KMS-11 (cell line): ENCODE measurements around the gene CDCA3.
A peak's percentile ranks its signal among the peaks of the same experiment; 100 is the strongest.
"Not testable (repeated sequence)": the region's sequence is repeated elsewhere in the genome, so short reads cannot be mapped to it uniquely, and the experiment has no call there.

Source experiments
- H2AFZ ChIP-seq: fragments of 200-600 bp; sonication (generic); 2 replicates; pipeline ENCODE4 v1.6.1; 2016; ENCODE audit warnings: antibody characterized with exemption, mixed run types, low read depth
- H3K27ac ChIP-seq: fragments of 200-600 bp; sonication (generic); 2 replicates; pipeline ENCODE4 v1.6.1; 2016; ENCODE audit warnings: mild to moderate bottlenecking, mixed run types
- H3K27me3 ChIP-seq: fragments of 200-600 bp; sonication (generic); 2 replicates; pipeline ENCODE4 v1.6.1; 2017; ENCODE audit warnings: mild to moderate bottlenecking, low read depth, mixed run types, moderate library complexity; ENCODE audit not compliant: insufficient read depth
- H3K36me3 ChIP-seq: fragments of 200-600 bp; sonication (generic); 2 replicates; pipeline ENCODE4 v1.6.1; 2017; ENCODE audit warnings: mild to moderate bottlenecking, mixed run types; ENCODE audit not compliant: insufficient read depth
- H3K4me1 ChIP-seq: fragments of 200-600 bp; sonication (generic); 2 replicates; pipeline ENCODE4 v1.6.1; 2016; ENCODE audit warnings: mild to moderate bottlenecking, low read depth, mixed run types; ENCODE audit not compliant: poor library complexity, severe bottlenecking
- H3K4me2 ChIP-seq: fragments of 200-600 bp; sonication (generic); 2 replicates; pipeline ENCODE4 v1.7.0; 2016; ENCODE audit warnings: mild to moderate bottlenecking, mixed run types
- H3K4me3 ChIP-seq: fragments of 200-600 bp; sonication (generic); IDR thresholded peaks from 2 replicates; pipeline ENCODE4 v1.6.1; 2017; ENCODE audit warnings: low read depth, low read length, mixed read lengths; ENCODE audit not compliant: insufficient read depth
- H3K79me2 ChIP-seq: fragments of 200-600 bp; sonication (generic); 2 replicates; pipeline ENCODE4 v1.6.1; 2016; ENCODE audit warnings: low read depth, mixed run types; ENCODE audit not compliant: insufficient read depth
- H3K9ac ChIP-seq: fragments of 200-600 bp; sonication (generic); 2 replicates; pipeline ENCODE4 v1.6.1; 2016; ENCODE audit warnings: mild to moderate bottlenecking, mixed run types
- H4K20me1 ChIP-seq: fragments of 200-600 bp; sonication (generic); 2 replicates; pipeline ENCODE4 v1.6.1; 2016; ENCODE audit warnings: mild to moderate bottlenecking, mixed run types; ENCODE audit not compliant: insufficient read depth
- CTCF ChIP-seq: fragments of 200-600 bp; sonication (generic); conservative IDR thresholded peaks from 2 replicates; pipeline ENCODE4 v1.6.1; 2017; ENCODE audit warnings: low read depth, mild to moderate bottlenecking, antibody characterized with exemption, low read length, moderate library complexity, mixed read lengths

The CDCA3 gene

DNA sequence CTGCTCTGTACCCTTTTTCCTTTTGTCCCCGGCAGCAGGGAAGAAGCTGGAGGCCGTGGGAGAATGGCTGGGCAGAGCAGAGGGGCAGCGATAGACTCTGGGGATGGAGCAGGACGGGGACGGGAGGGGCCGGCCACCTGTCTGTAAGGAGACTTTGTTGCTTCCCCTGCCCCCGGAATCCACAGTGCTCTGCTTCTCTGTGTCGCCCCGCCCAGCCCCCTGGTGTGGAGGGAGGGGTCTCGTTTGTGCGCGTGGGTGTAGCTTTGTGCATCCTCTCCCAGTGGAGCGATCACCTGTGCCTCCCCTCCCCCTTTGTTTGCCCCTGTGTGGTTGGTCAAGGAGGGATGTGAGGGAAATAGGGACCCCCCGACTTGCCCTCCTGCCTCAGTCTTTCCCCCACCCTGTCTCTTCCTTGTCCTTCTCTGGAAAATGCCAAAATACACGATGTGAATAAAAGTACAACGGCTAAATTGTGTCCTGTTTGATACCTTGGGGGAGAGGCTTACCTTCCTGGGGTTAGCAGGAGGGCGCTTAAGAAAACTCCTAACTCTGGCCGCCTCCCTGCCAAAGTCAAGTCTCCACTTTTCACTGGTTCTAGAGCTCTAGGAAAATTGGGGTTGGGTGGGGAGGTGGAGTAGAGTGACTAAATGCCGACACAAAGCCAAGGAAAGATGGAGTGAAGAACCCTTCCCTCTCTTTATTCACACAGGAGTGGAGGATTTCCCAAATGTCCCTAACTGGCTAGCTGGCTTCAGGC lies 15.3 kb upstream of the CDCA3 start:
- Histone ChIP-seq H3K27ac (no peak overlapping the region), H3K79me2 (peaks cover 25% of the 10 kb centered on the region), H3K4me1 (peaks cover 31% of the 10 kb centered on the region), H3K9ac (no peak overlapping the region), H3K36me3 (no peaks in the 10 kb centered on the region; the same call in 1 of the 2 replicates), H2AFZ (peak overlapping the region; percentile 57; the same call in 1 of the 2 replicates), H3K27me3 (no peaks in the 10 kb centered on the region), H3K4me2 (peak overlapping the region; percentile 88), H4K20me1 (peaks cover 12% of the 10 kb centered on the region; the same call in 1 of the 2 replicates), H3K4me3 (peak overlapping the region; percentile 4)
- TF ChIP-seq CTCF = no peak

DNA sequence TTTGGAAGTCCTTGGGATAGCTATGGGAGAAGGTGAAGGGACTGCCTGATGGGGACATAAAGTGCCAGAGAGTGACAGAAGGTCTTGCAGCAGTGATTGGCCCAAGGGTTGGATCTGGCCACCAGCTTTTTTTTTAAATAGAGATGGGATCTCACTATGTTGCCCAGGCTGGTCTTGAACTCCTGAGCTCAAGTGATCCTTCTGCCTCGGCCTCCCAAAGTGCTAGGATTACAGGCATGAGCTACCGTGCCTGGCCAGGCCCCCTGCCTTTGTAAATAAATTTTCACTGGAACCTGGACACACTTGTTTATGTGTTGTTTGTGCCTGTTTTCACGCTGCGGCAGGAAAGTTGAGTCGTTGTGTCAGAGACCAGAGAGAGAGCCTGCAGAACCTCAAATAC lies 14.2 kb upstream of the CDCA3 start:
- Histone ChIP-seq H3K4me1 (peaks cover 21% of the 10 kb centered on the region), H4K20me1 (peaks cover 12% of the 10 kb centered on the region; the same call in 1 of the 2 replicates), H3K79me2 (peaks cover 25% of the 10 kb centered on the region)
- H2AFZ ChIP-seq, H3K27me3 ChIP-seq, H3K4me3 ChIP-seq, H3K27ac ChIP-seq, H3K4me2 ChIP-seq, H3K36me3 ChIP-seq, H3K9ac ChIP-seq: not testable (repeated sequence)

DNA sequence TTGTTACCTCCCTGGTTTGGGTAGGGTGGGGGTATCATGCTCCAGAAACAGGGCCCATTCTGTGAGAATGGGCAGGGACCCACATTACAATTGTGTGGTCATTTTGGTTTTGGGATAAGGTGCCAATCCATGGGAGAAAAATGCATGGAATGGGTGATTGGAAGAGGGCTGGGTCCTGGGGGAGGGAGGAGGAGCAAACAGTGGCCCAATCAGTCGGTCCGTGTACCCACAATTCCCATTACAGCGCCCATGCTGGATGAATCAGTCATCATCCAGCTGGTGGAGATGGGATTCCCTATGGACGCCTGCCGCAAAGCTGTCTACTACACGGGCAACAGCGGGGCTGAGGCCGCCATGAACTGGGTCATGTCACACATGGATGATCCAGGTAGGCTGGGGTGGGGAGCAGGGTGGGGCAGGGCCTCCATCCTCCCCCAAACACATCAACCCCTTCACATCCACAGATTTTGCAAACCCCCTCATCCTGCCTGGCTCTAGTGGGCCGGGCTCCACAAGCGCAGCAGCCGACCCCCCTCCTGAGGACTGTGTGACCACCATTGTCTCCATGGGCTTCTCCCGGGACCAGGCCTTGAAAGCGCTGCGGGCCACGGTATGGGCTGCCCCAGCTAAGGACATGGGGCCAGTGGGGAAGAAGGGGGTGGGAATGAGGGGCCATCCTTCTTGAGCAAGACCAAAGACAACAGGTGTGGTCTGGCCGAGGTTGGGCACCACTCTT lies 12.7 kb upstream of the CDCA3 start:
- no peak overlapping the region for H3K27ac ChIP-seq
- H4K20me1 ChIP-seq = peaks cover 8% of the 10 kb centered on the region; the same call in 1 of the 2 replicates
- no peak for TF ChIP-seq CTCF
- no peak overlapping the region for H3K4me2 ChIP-seq
- no peak overlapping the region for H3K4me3 ChIP-seq
- H3K4me1 ChIP-seq = peaks cover 8% of the 10 kb centered on the region
- peaks cover 14% of the 10 kb centered on the region for H3K79me2 ChIP-seq
- H3K36me3 ChIP-seq = no peaks in the 10 kb centered on the region; the same call in 1 of the 2 replicates
- no peaks in the 10 kb centered on the region for H3K27me3 ChIP-seq
- H3K9ac ChIP-seq = no peak overlapping the region
- no peak overlapping the region for H2AFZ ChIP-seq

- Histone ChIP-seq H4K20me1 (0 out of 2 replicates have a peak, but pooled peaks cover 2% of the 10 kb centered on the region), H3K27ac (no peak overlapping the region), H2AFZ (no peak overlapping the region), H3K9ac (no peak overlapping the region), H3K4me2 (no peak overlapping the region), H3K36me3 (no peaks in the 10 kb centered on the region; the same call in 1 of the 2 replicates), H3K4me3 (no peak overlapping the region), H3K4me1 (peaks cover 7% of the 10 kb centered on the region), H3K79me2 (peaks cover 6% of the 10 kb centered on the region), H3K27me3 (no peaks in the 10 kb centered on the region)
- TF ChIP-seq CTCF = no peak
Observed at GRCh38 chr12:6863033-6863432, 11.9 kb upstream of the CDCA3 start.
